H9 (cell line): Measurements from ENCODE around the gene BTN3A1. TPM values are rescaled to one million over a fixed set of nuclear protein-coding genes. Genes with fewer than 3 reads are reported as not detected.

Experiments
- DNase-seq: peaks from one replicate; pipeline ENCODE4 v3.0.0-alpha.2; 2017
- H2AFZ ChIP-seq: one replicate; pipeline ENCODE4 v1.6.1; 2013; ENCODE audit warnings: mild to moderate bottlenecking, low read length, control low read depth, moderate library complexity
- H2AK5ac ChIP-seq: 2 replicates; pipeline ENCODE4 v1.6.1; 2013; ENCODE audit warnings: low read length, control low read depth, mixed read lengths; ENCODE audit not compliant: insufficient read length
- H2BK120ac ChIP-seq: one replicate; pipeline ENCODE4 v1.6.1; 2013; ENCODE audit warnings: low read depth, mild to moderate bottlenecking, low read length, control low read depth, inconsistent platforms; ENCODE audit not compliant: poor library complexity, severe bottlenecking
- H2BK12ac ChIP-seq: 2 replicates; pipeline ENCODE4 v1.6.1; 2013; ENCODE audit warnings: low read length, control low read depth, mixed read lengths, low read depth; ENCODE audit not compliant: insufficient read length
- H2BK15ac ChIP-seq: 2 replicates; pipeline ENCODE4 v1.6.1; 2013; ENCODE audit warnings: low read depth, low read length, control low read depth
- H2BK20ac ChIP-seq: one replicate; pipeline ENCODE4 v1.6.1; 2013; ENCODE audit warnings: low read depth, mild to moderate bottlenecking, low read length, control low read depth, inconsistent platforms; ENCODE audit not compliant: poor library complexity, severe bottlenecking
- H2BK5ac ChIP-seq: 2 replicates; pipeline ENCODE4 v1.6.1; 2013; ENCODE audit warnings: low read length, control low read depth, mixed read lengths; ENCODE audit not compliant: insufficient read length
- H3K14ac ChIP-seq: 2 replicates; pipeline ENCODE4 v1.6.1; 2013; ENCODE audit warnings: low read length, control low read depth; ENCODE audit not compliant: insufficient read depth
- H3K18ac ChIP-seq: 2 replicates; pipeline ENCODE4 v1.6.1; 2013; ENCODE audit warnings: low read depth, mild to moderate bottlenecking, mixed read lengths, low read length, control low read depth; ENCODE audit not compliant: insufficient read length
- H3K23ac ChIP-seq: 2 replicates; pipeline ENCODE4 v1.6.1; 2013; ENCODE audit warnings: low read length, control low read depth, mixed read lengths, low read depth; ENCODE audit not compliant: insufficient read length
- H3K23me2 ChIP-seq: 2 replicates; pipeline ENCODE4 v1.6.1; 2013; ENCODE audit warnings: low read depth, mild to moderate bottlenecking, mixed read lengths, low read length, control low read depth; ENCODE audit not compliant: insufficient read length, poor library complexity, severe bottlenecking
- H3K27ac ChIP-seq: 2 replicates; pipeline ENCODE4 v1.5.1; 2013; ENCODE audit warnings: low read length, control low read depth, mixed read lengths, low read depth; ENCODE audit not compliant: insufficient read length
- H3K27me3 ChIP-seq: 2 replicates; pipeline ENCODE4 v1.6.1; 2013; ENCODE audit warnings: low read length, control low read depth, inconsistent platforms; ENCODE audit not compliant: insufficient read depth
- H3K4ac ChIP-seq: 2 replicates; pipeline ENCODE4 v1.6.1; 2013; ENCODE audit warnings: low read depth, mild to moderate bottlenecking, control low read depth, inconsistent platforms, low read length, moderate library complexity
- H3K4me1 ChIP-seq: 2 replicates; pipeline ENCODE4 v1.6.1; 2013; ENCODE audit warnings: low read length, control low read depth, inconsistent platforms; ENCODE audit not compliant: insufficient read depth
- H3K4me2 ChIP-seq: 2 replicates; pipeline ENCODE4 v1.6.1; 2013; ENCODE audit warnings: low read length, control low read depth, mixed read lengths; ENCODE audit not compliant: insufficient read length, insufficient read depth
- H3K56ac ChIP-seq: 2 replicates; pipeline ENCODE4 v1.6.1; 2013; ENCODE audit warnings: low read depth, mild to moderate bottlenecking, mixed read lengths, low read length, control low read depth; ENCODE audit not compliant: insufficient read length
- H3K79me1 ChIP-seq: 2 replicates; pipeline ENCODE4 v1.6.1; 2013; ENCODE audit warnings: low read depth, mild to moderate bottlenecking, moderate library complexity, low read length, control low read depth, inconsistent platforms; ENCODE audit not compliant: insufficient read depth, poor library complexity, severe bottlenecking
- H3K79me2 ChIP-seq: 2 replicates; pipeline ENCODE4 v1.6.1; 2013; ENCODE audit warnings: low read length, control low read depth, inconsistent platforms; ENCODE audit not compliant: insufficient read depth
- H3K9ac ChIP-seq: 2 replicates; pipeline ENCODE4 v1.6.1; 2013; ENCODE audit warnings: low read length, control low read depth, mixed read lengths; ENCODE audit not compliant: insufficient read length; ENCODE audit errors: extremely low read depth
- H3K9me3 ChIP-seq: one replicate; pipeline ENCODE4 v1.6.1; 2013; ENCODE audit warnings: low read depth, low read length, inconsistent platforms; ENCODE audit not compliant: control insufficient read depth
- H3T11ph ChIP-seq: one replicate; pipeline ENCODE4 v1.6.1; 2013; ENCODE audit warnings: mild to moderate bottlenecking, low read length, control low read depth, inconsistent platforms
- H4K20me1 ChIP-seq: one replicate; pipeline ENCODE4 v1.6.1; 2013; ENCODE audit not compliant: control insufficient read depth, insufficient read length, insufficient read depth
- H4K5ac ChIP-seq: 2 replicates; pipeline ENCODE4 v1.6.1; 2013; ENCODE audit warnings: low read depth, mild to moderate bottlenecking, mixed read lengths, low read length, control low read depth; ENCODE audit not compliant: insufficient read length
- H4K8ac ChIP-seq: replicated peaks from 2 replicates; pipeline ENCODE4 v1.6.1; 2013; ENCODE audit warnings: low read length, control low read depth, mixed read lengths, low read depth; ENCODE audit not compliant: insufficient read length
- H4K91ac ChIP-seq: 2 replicates; pipeline ENCODE4 v1.6.1; 2013; ENCODE audit warnings: low read depth, mild to moderate bottlenecking, moderate library complexity, mixed read lengths, low read length, control low read depth; ENCODE audit not compliant: insufficient read length
- H3K27ac Mint-ChIP-seq, 3 experiments: 2 replicates in 2 of 3; 3 replicates in 1 of 3; pipeline ENCODE4 v1.8.0; 2020 to 2021; ENCODE audit warnings: mixed read lengths in 3 of 3, mild to moderate bottlenecking in 1 of 3, moderate library complexity in 1 of 3
- H3K27me3 Mint-ChIP-seq: 2 replicates; pipeline ENCODE4 v1.8.0; 2021; ENCODE audit warnings: low read depth, mild to moderate bottlenecking, moderate library complexity, mixed read lengths
- H3K36me3 Mint-ChIP-seq, 3 experiments: 2 replicates in 2 of 3; 3 replicates in 1 of 3; pipeline ENCODE4 v1.8.0; 2020 to 2021; ENCODE audit warnings: low read depth in 3 of 3, mixed read lengths in 3 of 3; ENCODE audit not compliant: insufficient read depth in 1 of 3
- H3K4me1 Mint-ChIP-seq, 2 experiments: 2 replicates each; pipeline ENCODE4 v1.8.0; 2020; ENCODE audit warnings: mixed read lengths in 2 of 2
- H3K4me3 Mint-ChIP-seq, 2 experiments: 2 replicates in 1 of 2; 3 replicates in 1 of 2; pipeline ENCODE4 v1.8.0; 2020 to 2021; ENCODE audit warnings: mild to moderate bottlenecking in 2 of 2, mixed read lengths in 2 of 2, moderate library complexity in 1 of 2
- H3K9me3 Mint-ChIP-seq, 2 experiments: 2 replicates in 1 of 2; 3 replicates in 1 of 2; pipeline ENCODE4 v1.8.0; 2020; ENCODE audit warnings: mild to moderate bottlenecking in 2 of 2, mixed read lengths in 2 of 2, moderate library complexity in 1 of 2
- WGBS: extraction: QIAGEN DNeasy Blood & Tissue Kit; methylation state at CpG from one replicate; pipeline ENCODE4 v1.1.7; 2013; ENCODE audit warnings: missing lambda C conversion rate, low lambda C conversion rate, mixed read lengths; ENCODE audit not compliant: insufficient read length; ENCODE audit errors: extremely low coverage; 5-methylcytosine and 5-hydroxymethylcytosine counted together
- total RNA-seq: library from RNA; stranded (reverse); gene quantifications from 2 replicates; pipeline ENCODE4 v1.2.1, GENCODE V29; 2021
- TF ChIP-seq, protein P1 (sequence below): fragments of 200-600 bp; sonication (generic); conservative IDR thresholded peaks from 3 replicates; pipeline ENCODE4 v1.8.0; 2021; ENCODE audit warnings: antibody characterized with exemption, mild to moderate bottlenecking

The BTN3A1 gene
- total RNA-seq, 1 experiment from 2014 or later: 2.5 TPM

DNA sequence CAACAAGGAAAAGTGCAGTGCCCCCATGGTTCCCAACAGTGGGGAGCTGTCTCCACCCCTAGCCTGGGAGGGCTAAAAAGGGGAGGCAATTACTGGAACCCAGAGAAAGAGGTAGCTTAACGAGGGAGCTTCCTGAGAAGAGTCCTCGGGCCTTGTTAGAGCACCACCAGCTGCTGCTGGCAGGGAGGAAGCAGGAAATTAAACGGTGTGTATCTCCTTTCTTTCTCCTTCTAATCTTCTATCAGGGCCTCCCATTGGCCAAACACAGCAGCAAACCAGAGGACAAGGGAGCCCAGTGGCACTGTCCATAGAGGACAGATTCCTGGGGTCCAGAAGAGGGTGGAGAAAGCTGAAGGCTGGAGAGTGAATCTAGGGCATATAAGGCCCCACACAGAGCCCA, 26.8 kb upstream of the BTN3A1 start:
- WGBS: no CpG with 5 or more reads among the region's 3 CpGs

More for the DNA sequence above, 26.8 kb upstream of the BTN3A1 start:
- no peak overlapping the region for H4K8ac ChIP-seq
- Mint-ChIP-seq H3K4me1 (peaks cover 6 to 8% of the 10 kb centered on the region in 2 experiments; a peak in 3 of 4 replicates), H3K9me3 (no peaks in the 10 kb centered on the region), H3K27ac (no peak overlapping the region; a peak in 1 of 7 replicates), H3K27me3 (peaks cover 3% of the 10 kb centered on the region), H3K4me3 (no peak overlapping the region), H3K36me3 (no peaks in the 10 kb centered on the region)
- H3K23me2 ChIP-seq: no peaks in the 10 kb centered on the region
- no peak overlapping the region for H2BK5ac ChIP-seq
- no peak overlapping the region for H2BK12ac ChIP-seq
- TF ChIP-seq, protein P1, sequence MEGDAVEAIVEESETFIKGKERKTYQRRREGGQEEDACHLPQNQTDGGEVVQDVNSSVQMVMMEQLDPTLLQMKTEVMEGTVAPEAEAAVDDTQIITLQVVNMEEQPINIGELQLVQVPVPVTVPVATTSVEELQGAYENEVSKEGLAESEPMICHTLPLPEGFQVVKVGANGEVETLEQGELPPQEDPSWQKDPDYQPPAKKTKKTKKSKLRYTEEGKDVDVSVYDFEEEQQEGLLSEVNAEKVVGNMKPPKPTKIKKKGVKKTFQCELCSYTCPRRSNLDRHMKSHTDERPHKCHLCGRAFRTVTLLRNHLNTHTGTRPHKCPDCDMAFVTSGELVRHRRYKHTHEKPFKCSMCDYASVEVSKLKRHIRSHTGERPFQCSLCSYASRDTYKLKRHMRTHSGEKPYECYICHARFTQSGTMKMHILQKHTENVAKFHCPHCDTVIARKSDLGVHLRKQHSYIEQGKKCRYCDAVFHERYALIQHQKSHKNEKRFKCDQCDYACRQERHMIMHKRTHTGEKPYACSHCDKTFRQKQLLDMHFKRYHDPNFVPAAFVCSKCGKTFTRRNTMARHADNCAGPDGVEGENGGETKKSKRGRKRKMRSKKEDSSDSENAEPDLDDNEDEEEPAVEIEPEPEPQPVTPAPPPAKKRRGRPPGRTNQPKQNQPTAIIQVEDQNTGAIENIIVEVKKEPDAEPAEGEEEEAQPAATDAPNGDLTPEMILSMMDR: no peak
- no peak overlapping the region for H3K56ac ChIP-seq
- no peak overlapping the region for H4K5ac ChIP-seq
- no peak overlapping the region for H2AK5ac ChIP-seq
- no peak overlapping the region for H3K27ac ChIP-seq
- H3K79me2 ChIP-seq: no peaks in the 10 kb centered on the region
- no peak for DNase-seq
- H3K4me1 ChIP-seq: no peaks in the 10 kb centered on the region
- H3K27me3 ChIP-seq: no peaks in the 10 kb centered on the region
- no peak overlapping the region for H3K4ac ChIP-seq
- no peaks in the 10 kb centered on the region for H3K9me3 ChIP-seq
- no peak overlapping the region for H2AFZ ChIP-seq
- no peaks in the 10 kb centered on the region for H3K79me1 ChIP-seq
- H3K14ac ChIP-seq: no peak overlapping the region
- H3T11ph ChIP-seq: no peak overlapping the region
- H4K20me1 ChIP-seq: no peaks in the 10 kb centered on the region
- H3K23ac ChIP-seq: no peak overlapping the region
- no peak overlapping the region for H3K4me2 ChIP-seq
- no peak overlapping the region for H2BK15ac ChIP-seq
- H3K9ac ChIP-seq: no peak overlapping the region
- no peak overlapping the region for H3K18ac ChIP-seq
- H2BK20ac ChIP-seq: no peak overlapping the region
- H2BK120ac ChIP-seq: no peak overlapping the region
- no peak overlapping the region for H4K91ac ChIP-seq
